Stimulated activated CD4-positive, alpha-beta T cell treated with anti-CD3 and anti-CD28 coated beads, Interleukin-2, amount 100 ng/mL, for 48 hours (primary cell): Measurements from ENCODE around the gene ABCA12.

ENCODE experiments used
- DNase-seq, 2 donors: peaks; one replicate each; pipeline ENCODE4 v3.0.0-alpha.2; 2020

ABCA12 gene

DNA sequence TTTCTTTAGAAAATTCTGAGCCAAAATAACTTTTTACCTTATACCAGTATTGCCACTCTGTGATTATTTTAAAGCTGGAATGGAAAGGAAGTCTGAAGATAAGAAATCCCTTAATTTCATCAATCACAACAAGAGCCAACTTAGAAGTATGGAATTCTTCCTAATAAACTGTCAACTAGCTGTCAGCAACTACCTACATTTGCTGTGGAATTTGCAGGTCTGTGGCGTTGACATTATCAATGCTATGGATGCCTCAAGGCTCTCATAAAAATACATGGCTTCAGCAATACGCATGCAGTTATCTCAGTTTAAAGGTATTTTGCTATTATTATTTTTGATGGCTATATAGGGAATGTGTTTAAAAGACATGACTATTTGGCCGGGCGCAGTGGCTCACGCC lies 108.5 kb downstream of the ABCA12 start:
- DNase-seq, result no peak

DNA sequence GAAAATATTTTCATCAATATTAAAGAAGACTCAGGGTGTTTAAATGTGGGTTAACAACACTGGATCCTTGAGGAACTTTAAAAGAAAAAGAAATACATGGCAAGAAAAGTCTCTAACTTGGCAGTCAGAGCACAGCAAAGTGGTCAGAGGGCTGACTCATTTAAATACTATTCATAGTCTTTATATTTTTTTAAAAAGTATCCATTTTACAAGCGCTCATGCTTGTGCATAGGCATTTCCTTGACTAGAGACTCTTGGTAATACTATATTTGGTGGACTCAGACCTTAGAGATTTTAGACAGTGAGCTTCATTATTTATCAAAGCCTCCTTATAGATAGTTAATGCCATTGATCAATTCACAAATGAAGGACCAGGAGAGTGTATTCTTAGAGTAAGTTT lies 110.2 kb downstream of the ABCA12 start:
- DNase-seq, result no peak

DNA sequence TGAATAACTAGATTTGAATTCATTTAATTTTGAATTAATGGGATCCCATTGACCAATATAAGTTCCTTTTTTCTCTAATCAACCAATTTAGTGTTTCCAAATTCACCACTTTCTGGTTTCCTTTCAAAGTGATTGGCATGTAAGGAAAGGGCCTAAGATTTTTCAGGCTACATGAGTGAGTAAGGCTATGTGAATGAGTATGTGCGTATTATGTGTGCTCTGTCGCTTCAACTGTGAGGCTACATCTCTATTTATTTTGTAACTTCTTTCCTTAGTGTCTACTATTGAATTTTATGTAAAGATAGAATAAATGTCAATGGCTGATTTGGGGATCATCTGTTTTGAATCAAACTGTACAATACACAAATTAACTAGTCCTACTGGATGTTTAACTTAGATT lies 110.6 kb downstream of the ABCA12 start:
- no peak for DNase-seq

DNA sequence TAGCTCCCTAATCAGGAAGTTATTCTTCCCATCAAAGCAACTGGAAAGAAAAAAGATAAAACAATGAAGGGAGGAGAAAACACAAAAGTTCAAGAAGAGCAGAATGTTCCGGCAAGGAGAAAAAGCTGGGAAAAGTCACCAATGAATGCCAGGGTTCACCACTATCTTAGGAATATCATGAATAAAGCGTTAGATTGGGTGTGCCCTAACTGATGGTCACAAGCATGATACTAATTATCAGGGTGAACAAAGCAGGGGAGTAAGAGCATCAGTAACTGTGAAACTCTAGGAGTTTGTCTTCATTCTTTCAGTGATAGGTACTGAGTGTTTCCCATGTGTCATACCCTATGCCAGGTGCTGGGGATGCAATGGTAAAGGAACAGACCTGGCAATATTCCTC lies 115.5 kb downstream of the ABCA12 start:
- DNase-seq, result no peak

DNA sequence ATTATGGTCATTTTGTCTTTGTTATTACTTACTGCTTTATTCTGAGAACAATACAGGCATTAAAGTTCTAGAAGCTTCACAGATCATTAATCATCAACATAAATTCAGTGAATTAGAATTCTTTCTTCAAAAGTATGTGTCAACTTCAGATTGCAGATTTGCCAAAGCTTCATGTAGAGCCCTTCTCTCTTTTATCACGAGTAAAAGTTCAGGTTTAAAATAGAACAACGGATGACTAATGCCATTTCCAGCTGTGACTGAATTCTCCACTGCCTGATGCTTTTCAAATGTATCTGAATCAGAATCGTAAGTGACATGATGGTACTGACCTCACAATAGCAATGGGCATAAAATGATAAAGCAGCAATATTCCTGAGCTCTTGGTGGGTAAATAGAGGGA lies 116.0 kb downstream of the ABCA12 start:
- DNase-seq, result no peak

DNA sequence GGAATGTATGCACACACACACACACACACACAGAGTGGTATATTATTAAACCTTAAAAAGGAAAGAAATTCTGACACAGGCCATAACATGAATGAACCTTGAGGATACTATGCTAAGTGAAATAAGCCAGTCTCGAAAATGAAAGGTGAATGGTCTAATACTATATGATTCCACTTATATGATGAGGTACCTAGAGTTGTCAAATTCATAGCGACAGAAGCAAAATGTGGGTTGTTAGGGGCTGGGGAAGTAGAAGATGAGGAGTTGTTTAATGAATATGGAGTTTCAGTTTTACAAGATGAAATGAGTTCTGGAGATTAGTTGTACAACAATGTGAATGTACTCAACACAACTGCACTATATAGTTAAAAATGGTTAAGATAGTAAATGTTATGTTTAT lies 118.1 kb downstream of the ABCA12 start:
- no peak for DNase-seq

DNA sequence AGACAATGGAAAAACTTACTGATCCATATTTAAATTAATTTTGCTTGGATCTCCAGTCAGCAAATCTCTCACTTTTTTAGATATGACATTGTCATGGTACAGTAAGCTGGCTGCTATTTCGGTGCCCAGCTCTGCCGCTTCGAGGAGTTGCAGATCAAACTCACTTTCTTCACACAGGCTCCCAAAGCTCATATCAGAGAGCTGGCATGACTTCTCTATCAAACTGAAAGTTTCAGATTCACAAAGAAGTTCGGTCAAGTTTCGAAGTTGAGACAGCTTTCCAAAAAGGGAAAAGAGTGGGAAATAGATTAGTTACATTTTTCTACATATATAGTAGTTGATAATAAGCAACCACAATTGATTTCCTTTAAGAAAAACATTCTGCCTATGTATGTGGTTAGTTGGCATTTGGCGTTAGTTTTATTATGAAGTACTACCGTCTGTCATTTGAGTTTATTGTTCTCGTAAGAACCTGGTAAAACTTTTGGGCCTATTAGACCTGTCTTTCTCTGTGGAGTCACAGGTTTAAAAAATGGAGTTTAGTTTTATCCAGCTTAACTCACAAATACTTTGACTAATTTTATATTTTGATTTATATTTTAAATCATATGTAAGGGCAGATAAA lies 118.8 kb downstream of the ABCA12 start:
- no peak for DNase-seq

DNA sequence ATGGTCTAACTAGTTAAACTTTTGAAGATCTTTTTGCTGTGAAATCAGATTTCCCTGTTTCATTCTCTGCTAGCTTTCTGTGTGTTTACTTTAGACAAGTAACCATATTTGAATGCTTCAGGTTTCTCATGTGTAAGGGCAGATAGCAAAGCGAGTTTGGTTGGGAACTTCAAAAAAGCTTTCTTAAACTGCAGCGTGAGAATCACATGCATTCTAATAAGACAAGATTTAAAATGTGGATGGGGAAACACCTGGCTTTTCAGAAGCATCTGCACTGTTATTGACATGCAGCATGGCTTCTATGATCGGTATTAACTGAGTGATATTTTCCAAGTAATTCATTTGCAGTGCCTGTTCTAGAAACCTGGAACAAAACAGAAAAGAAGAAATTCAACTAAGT lies 119.3 kb downstream of the ABCA12 start:
- no peak for DNase-seq

DNA sequence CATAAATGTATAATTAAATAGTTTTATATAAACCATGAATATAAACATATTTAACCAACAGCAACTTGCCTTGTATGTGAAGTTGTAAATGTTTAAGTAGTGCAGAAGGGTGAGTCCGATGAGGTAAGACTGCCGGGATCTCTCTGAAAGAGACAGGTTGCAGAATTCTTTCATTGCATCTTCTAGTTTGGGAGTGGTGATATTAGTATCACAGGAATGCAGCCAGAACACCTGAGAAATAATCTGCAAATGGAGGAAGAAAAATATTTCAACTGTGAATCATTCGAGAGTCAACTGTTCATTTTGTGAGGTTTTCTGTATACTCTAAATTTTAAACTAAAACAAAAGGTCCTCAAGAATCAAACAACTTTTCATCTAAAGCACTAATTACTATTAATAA lies 123.0 kb downstream of the ABCA12 start:
- no peak for DNase-seq

DNA sequence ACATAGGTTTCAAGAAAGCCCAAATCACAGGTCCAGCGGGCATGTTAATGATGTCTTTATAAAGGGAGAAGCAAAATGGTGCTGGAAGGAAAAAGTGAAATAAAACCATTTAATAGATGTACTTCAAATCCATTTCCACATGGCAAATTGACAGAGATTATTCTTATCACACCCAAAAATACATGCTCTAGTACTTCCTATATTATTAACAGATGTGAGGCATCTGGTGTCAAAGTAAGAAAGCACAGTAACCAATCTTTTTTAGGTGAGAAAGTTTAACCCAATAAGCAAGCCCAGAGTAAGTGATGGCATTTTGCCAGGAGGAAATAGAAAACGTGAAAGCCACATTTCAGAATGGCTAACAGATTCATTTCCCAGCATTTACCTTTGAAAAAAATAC lies 128.0 kb downstream of the ABCA12 start:
- no peak for DNase-seq

DNA sequence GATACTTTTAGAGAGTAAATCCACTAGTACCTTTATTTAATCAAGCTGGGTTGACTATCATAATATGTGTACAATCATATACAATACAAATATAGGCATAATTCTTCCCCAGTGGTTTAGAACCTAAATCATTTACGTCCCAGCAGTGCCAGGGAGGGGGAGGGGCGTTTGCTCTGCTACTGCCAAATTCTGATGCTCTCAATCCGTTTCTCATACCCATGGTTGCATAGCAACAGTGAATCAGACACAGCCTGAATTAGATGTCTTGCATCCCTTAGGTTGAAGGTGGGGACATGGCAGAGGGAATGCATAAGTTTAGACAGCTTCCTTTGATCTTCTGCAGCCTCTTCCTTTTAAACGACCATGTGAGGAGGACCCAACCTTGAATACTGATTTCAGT lies 135.4 kb downstream of the ABCA12 start:
- DNase-seq, result no peak

DNA sequence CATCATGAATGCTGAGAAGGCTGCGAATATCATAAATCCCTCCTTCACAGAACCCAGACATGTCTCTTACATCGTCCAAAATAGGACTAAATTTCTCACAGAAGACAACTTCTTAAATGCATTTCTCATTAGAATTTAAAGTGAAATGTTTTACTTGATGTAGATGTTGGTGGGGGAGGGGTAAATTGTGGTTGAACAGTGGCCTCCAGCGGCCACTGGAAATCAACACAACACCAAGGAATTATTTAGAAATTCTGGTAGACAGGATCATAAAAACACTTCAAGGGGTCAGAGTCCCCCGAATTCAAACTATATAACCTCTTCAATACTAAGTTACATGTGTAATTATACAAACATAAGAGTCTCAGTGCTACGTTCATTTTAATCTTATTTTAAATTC lies 135.9 kb downstream of the ABCA12 start:
- no peak for DNase-seq

DNA sequence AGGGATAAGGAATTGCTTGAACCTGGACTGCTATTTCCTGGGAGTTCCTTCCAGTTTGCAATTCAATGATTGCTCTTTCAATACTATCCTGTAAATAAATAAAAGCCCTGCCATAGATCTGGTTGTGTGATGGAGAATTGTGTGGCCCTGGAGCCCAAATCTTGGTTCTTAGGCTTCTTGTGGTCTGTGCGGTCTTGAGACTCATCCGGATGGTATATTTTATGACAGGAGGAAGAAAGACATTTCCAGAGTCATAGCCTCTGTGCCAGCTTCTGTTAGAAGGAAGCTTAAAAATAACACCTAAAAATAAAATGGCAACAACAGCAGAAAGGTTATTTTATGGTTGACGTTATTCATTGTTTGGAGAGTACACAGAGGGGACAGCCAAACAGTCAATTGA lies 137.7 kb downstream of the ABCA12 start:
- no peak for DNase-seq

DNA sequence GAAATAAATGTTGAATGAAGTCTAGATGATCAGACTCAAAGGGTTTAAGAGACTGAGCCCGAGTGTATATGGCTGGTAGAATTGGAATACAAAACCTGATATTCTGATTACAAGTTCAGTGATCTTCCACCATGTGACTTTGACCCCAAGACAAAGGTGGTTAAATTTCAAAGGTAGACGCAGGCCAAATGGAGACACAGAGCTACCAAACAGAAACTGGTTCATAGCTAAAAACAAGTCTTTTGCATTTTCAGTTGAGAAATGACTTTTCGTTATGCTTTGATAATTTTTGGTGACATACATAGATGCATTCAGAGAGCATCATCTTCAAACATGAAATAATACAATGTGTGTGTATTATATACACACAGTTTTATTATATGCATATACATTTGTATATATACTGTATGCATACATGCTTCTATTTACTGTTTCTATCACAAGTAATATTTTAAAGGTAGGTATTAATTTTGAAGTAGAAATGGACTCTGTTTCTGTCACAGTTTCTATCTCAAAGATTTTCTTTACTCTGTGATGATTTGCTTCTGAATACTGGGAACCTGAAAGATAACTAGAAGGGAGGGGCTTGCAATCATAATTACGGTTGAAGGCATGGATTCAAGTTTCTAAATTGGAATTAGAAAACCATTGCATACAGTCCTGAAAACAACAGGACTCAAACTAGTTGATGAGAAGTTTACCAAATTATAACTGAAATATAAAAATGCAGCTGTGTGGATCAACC lies 142.3 kb downstream of the ABCA12 start:
- no peak for DNase-seq

DNA sequence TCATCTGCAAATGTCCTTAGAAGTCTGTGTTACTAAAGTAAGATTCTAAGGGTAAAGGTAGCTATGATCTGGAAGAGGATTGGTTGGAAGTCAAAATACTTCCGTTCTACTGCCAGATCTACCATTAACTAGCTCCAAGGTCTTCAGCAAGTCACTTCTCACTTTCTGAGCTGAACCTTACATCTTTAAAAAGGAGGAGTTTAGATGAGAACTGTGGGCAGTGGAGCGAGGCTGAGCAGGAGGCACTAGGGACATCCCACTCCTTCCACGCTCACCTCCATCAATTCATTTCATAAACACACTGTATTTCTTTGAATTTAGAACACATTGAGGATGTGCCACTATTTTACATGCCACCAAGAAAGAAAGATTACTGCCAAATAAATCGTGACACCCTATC lies 143.0 kb downstream of the ABCA12 start:
- DNase-seq, result no peak

DNA sequence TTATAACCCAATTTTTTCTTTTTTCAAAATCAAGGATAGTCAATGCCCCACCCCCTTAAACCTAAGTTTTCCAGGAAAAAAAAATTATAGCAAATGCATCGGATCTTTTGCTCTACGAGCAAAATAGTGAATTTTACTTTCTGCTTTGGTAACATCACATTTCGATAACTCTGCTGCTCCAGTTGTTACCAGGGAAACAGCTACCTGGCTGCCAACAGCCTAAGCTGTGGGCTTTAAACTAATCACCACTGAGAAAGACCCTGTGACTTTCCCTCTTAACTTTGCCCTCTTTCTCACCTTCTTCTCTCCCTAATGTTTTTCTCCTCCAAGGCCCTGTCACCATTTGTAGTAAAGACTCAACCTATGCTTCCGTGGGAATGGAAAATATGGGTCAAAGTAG lies 145.5 kb downstream of the ABCA12 start:
- no peak for DNase-seq

DNA sequence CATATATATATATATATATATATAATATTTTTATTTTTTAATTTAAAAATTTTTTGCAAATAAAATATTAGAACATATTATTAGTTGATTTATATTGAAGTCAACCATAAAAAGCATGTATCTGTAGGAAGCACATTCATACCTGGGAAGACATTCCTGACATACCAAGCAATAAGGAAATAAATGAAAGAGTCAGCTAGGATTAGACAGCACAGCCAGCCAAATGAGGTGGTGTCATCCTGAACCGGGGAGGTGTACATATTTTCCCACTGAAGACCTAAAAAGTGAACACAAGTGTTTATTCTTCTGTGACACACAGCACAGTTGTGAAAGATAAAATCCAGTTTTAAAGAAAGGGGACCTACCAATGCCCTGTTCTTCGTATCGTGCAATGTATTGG lies 149.2 kb downstream of the ABCA12 start:
- no peak for DNase-seq

DNA sequence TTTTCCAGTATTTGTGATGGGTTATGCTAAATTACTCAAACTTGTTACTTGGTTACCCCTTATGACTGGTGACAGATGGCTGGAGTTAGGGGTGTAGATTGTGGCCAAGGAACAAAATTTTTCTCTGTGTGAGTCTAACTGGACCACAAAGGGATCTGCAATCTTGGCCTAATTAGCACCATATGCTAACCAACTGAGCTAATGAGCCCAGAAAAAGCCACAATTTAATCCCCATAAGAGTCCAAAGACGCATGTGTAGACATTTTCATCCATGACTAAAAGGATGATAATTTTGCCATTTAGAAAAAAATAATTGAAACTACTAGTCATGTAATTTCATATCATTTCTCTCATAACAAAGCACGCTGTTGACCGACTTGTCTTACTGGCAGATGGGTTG lies 151.2 kb downstream of the ABCA12 start:
- DNase-seq, result no peak

DNA sequence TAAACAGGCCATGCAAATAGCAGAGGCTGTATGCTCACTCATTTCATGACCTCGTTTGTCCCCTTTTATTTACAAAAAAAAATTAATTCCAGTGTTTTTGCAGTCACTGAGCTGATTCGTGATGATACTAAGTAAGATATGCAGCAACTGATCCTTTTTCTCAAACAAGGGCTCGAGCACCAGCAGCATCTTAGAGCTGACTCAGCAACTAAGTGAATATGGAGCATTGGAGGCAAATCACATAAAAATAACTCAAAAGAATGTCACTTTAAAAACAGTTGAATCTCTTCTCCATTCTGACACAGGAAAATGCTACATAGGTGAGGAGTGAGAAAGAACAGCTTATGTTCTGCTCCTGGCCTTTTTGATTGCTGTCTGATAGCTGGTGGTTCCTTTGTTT lies 152.8 kb downstream of the ABCA12 start:
- DNase-seq, result no peak

DNA sequence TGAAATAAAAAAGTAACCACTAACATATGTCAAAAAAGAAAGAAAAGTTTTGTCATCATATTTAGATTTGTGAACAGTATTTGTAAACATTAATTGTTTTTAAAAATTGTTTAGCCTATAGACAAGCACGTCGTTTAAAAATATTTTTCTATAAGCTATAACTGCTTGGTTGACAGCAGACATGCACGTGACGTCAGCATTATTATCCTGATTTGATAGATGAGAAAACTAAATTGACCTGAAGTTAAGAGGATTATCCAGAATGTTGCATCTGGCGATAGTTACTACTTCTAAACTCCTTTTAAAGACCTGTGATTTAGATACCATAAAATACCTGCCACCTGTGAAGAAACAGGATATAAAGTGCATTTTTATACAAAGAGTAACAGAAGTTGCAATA lies 172.0 kb downstream of the ABCA12 start:
- DNase-seq, result no peak

DNA sequence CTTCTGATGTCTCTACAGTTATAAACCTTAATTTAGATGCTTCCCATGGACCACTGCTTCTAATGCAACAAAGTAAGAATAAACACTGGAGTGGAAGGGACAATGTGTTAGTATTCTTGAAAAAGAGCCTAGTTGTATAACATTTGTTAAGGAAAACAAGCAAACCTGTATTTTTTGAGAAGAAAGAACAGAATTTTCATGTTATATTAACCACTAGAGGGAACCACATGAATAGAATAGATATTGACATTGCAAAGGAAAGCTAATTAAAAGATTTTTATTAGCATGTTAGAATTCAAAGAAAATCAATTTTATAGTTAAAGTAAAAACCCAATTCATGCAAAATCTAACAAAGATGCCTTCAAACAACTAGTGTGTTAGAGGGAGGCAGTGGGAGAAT lies 177.7 kb downstream of the ABCA12 start:
- DNase-seq, result no peak

DNA sequence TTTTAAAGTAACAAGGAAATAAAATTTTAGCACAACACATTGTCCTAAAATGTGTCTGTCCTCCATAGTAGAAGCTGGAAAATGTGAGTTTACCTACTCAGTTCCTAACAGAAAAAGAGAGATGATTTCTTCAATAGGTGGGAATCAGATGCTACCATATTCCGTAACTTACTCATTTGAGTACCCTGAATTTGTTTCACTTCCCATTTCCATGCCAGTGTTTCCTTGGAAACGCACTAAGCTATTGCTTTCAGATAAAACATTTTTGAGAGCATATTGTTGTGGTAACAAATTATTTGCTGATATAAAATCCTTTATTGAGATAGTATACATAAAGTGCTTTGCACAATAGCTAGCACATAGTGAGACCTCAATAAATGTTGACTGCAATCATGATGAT lies 191.5 kb downstream of the ABCA12 start:
- DNase-seq, result no peak

DNA sequence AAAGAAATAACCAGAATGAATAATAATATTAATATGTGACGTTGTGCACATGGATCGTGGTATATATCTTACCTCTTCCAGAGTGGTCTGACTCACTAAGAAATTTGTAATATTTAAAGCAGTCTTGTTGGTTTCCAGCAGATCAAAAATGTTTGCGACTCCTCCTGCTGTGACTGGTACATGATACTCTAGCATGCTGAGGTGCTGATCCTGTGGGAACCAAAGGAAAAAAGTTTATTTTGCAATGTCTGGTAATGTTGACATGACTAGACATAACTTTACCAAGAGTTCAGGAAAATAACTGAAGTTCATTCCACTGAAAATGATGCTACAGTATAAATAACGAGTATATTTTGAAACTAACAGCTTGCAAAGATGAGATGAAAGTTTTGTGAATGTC lies 204.4 kb downstream of the ABCA12 start:
- no peak for DNase-seq

DNA sequence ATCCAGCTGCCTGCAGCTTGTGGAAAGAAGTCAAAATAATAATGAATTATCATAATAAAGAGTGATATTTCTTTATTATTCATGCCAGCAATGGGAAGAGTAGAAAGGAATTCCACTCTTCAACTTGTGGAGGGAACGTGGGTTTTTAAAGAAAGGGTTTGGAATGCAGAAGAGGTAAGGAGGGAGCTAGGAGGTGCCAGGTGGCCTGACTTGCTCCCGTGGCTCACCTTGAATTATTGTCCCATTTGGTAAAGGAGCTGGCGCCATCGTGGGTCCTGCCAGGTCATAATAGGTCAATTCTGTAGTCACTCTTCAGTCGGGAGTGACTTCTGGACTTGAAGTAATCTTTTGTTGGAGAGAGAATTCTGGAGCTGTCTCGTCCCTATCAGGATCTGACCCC lies 233.8 kb downstream of the ABCA12 start:
- no peak for DNase-seq

DNA sequence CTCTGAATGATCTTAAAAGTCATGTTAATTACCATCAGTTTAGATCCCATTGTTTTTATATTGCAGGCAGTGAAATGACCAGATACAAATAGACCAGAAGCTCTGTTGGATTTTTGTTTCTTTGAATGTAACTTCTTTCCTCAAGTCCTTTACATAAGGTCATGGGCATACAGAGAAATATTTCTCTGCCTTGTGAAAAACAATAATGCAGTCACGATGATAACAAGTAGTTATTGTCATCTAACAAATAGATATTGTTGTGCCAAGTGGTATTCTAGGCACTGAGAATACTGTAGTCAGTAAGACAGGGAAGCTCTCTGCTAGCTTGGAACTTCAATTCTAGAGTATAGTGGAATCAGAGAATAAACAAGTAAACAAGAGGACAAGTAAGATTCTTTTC lies 234.2 kb downstream of the ABCA12 start:
- DNase-seq, result no peak
